Measurements from ENCODE around the gene SPEF2.

Gene SPEF2

DNA sequence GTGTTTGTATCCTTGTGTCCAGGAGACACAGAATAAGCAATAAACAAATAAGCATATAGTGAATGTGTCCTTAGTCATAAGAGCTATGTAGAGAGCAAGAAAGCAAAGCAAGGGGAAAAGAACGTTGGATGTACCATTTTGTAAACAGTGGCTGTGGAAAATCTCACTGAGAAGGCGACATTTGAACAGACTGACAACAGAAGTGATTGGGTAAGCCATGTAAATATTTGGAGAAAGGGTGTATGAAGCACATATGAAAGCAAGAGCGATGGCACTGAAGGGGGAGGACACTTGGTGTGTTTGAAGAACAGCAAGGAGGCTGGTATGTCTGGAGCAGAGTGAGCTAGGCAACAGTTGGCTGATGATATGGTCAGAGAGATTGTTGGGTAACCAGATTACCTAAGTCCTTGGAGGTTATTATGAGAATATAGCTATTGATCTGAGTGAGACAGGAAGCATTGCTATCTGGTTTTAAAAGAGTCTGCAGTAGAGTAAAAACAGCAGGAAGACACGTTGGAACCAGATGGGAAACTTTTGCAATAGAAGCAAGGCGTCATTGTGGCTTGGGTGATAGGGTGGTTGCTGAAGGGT, 123.6 kb downstream of the SPEF2 start:
- no peak for FAIRE-seq

DNA sequence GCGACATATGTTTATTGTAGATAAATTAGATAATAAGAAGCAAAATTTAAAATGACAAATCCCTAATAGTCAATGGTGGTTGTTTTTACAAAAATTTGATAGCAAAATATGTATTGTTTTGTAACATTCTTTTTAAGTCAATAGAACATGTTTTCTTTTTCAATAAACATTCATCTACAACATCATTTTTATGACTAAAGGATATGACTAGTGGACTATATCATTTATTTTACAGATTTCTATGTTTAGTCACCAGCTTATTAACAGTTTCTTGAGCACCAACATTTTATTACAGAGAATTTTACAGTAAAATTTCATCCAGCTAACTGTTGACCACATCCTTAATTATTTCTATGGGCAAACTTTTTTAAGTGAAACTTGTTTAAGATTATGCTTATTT, 124.3 kb downstream of the SPEF2 start:
- no peak for FAIRE-seq

- FAIRE-seq = no peak
Observed at GRCh38 chr5:35743644-35744043, 126.0 kb downstream of the SPEF2 start.

DNA sequence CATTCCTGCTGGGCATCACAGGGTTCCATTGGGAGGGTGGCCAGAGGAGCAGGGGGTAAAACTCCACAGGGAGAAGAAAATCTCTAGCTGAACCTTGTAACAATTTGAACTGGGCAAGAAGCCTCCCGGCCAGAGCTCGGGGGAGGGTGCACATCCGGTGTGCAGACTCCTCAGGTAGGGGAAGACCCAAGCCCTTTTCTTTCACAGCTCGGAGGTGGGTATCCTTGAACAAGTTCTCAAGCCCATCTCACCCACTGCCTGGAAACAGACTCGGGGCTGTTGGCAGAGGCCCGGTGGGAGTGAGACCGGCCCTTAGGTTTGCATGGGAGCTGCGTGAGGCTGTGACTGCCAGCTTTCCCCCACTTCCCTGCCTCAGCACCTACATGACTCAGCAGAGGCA, 127.5 kb downstream of the SPEF2 start:
- no peak for FAIRE-seq

- FAIRE-seq = no peak
Observed at GRCh38 chr5:35745660-35746059, 128.0 kb downstream of the SPEF2 start.

DNA sequence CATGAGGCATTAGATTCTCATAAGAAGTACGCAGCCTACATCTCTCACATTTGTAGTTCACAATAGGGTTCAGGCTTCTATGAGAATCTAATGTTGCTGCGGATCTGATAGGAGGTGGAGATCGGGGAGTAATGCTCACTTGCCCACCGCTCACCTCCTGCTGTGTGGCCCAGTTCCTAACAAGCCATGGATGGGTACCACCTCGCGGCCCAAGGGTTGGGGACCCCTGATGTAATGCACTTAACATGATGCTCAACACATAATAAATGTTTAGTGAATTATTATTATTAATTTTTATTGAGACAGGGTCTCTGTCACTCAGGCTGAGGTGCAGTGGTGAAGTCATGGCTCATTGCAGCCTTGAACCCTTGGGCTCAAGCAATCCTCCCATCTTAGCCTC, 134.3 kb downstream of the SPEF2 start:
- no peak for FAIRE-seq

- no peak for FAIRE-seq
Observed at GRCh38 chr5:35753500-35753899, 135.8 kb downstream of the SPEF2 start.

DNA sequence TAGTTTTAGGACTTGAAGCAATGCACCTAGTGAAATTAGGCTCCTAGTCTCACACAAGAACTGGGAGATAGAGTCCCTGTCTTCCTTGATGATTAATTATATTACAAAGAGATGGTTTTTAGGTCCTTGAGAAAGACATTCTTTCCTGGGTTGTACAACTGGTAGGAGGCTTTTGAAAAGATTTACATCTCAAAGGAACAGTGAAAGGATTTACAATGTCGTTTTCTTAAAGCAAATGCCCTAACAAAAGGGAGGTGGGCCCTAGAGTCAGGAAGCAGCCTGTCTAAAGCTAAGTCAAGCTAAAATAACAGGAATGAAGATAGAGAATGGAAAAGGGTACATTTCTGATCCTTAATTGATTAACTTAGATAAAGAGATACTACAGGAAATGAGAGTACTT, 136.8 kb downstream of the SPEF2 start:
- no peak for FAIRE-seq

GRCh38 chr5:35755966-35756365, 138.3 kb downstream of the SPEF2 start:
- no peak for FAIRE-seq

GRCh38 chr5:35758151-35758724, 140.6 kb downstream of the SPEF2 start:
- FAIRE-seq = no peak

GRCh38 chr5:35761541-35761940, 143.9 kb downstream of the SPEF2 start:
- FAIRE-seq = no peak

- FAIRE-seq = no peak
Observed at GRCh38 chr5:35762368-35762767, 144.7 kb downstream of the SPEF2 start.

DNA sequence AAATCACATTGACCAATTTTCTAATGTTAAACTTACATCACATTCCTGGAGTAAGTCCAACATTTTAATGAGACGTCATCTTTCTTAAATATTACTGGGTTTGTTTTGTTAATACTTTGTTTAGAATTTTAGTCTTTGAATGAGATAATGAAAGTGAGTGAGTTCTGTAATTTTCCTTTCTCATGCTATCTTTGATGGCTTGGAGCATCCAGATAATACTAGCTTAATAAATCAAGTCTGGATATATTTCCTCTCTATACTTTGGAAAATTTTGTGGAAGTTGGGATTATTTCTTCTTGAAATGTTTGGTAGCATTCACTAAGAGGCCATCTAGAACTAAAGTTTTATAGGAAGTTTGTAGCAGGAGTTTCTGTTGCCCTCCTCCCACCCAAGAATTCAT, 148.3 kb downstream of the SPEF2 start:
- FAIRE-seq = peak; percentile 48

DNA sequence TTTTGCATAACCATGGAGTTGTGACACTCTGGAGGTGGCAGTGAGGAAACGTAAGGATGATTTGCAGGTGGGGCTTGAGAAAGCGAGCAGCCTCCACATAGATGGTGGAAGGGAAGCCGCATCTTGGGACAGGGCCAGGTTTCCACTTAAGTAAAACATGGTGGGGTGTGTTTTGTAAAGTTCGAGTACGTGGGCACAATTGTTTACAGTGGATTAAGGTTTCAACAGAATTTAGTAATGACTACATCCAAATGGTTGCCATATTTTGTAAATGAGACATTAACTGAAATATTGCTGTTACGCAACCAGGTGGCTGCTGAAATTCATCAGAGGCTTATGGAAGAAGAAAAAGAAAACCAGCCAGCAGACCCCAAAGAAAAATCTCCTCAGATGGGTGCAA, 153.6 kb downstream of the SPEF2 start:
- FAIRE-seq = no peak

- no peak for FAIRE-seq
Observed at GRCh38 chr5:35771839-35772238, 154.2 kb downstream of the SPEF2 start.

DNA sequence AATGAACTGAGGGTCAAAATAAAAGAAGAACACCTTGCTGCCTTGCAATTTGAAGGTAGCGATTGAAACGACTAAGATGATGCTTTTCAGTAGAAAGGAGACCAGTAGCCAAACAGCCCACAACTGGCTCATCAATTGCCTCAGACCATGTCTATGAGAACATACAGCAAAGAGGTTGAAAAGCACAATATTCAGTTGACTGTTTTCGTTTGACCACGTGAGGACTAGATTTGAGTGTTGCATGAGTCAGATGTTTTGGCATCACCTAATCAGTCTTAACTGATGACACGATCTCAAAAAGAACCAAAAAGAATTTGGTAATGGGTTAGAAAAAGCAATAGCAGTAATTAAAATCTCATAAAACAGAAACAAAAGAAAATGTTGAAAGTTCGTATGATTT, 156.3 kb downstream of the SPEF2 start:
- FAIRE-seq = no peak

GRCh38 chr5:35776757-35777156, 159.1 kb downstream of the SPEF2 start:
- no peak for FAIRE-seq

- FAIRE-seq = no peak
Observed at GRCh38 chr5:35777358-35778087, 159.9 kb downstream of the SPEF2 start.

DNA sequence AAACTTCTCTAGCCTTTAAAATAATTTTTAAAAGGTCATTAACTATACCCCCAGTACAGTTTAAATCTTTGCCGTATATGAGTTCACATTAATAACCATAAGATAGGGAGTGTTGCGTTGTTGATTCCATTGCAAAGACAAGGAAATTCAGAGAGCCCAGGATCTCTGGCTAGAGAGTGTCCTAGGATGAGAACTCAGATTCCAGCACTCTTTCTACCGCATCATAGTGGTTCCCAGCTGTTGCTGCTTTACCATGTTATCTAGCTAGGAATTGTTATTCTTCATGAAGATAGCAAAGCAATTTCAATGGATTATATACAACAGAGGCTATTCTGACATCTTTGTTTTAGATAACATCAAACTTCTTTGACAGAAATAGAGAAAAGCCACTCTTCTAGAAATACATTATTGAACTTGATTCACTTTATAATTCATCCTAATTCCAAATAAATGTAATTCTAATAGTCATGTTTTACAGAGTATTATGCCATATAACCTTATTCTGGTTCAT, 160.7 kb downstream of the SPEF2 start:
- no peak for FAIRE-seq

GRCh38 chr5:35780236-35780635, 162.6 kb downstream of the SPEF2 start:
- FAIRE-seq = no peak

DNA sequence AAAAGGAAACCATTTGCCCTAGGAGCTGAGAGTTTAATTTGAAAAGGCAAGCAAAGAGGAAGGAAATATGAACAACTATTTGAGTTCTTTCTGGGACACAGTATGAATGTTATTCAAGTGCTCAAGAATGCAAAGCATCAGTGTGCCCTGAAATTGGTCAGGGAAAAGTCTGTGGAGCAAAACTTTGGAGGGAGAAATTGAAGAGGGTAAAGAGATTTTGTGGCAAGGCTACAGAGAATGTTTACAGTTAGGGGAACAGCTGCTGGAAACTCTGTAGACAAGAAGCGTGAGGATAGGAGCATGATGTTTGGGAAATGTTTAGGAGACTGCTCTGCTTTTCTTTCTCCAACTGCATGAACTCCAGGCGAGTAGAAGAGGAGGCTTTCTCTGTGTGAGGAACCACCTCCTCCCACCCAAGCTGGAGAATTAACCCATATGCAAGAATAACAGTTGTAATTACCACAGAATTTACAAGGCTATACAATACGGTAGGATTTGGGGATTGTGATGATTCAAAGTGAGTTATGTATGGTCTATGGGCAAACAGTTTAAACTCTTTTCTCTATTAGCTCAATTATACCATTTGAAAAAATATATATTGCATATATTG, 163.6 kb downstream of the SPEF2 start:
- FAIRE-seq = no peak

- FAIRE-seq = no peak
Observed at GRCh38 chr5:35783551-35783950, 165.9 kb downstream of the SPEF2 start.

GRCh38 chr5:35785601-35786085, 168.0 kb downstream of the SPEF2 start:
- no peak for FAIRE-seq

GRCh38 chr5:35788724-35789123, 171.1 kb downstream of the SPEF2 start:
- no peak for FAIRE-seq

Measured in endometrium (tissue), 2 donors.